GM12878 (cell line): ENCODE data around the gene PDE6A. TPM values are rescaled to one million over a fixed set of nuclear protein-coding genes. Genes with fewer than 3 reads are reported as not detected.

Experiments
- ATAC-seq: fragments of 200-7000 bp; cut with Tn5 transposase; 3 replicates; pipeline ENCODE4 v1.9.1; 2020; ENCODE audit warnings: mild to moderate bottlenecking, moderate library complexity
- BruUV-seq: library from RNA; stranded (reverse); fragments of 400-500 nt; replicated peaks from 2 replicates; lab custom pipeline; 2021; lab: Mats Ljungman, UMichigan
- CTCF ChIA-PET: fragments of 300-600 bp; sonication (Branson Sonifier 250); formaldehyde crosslinking; extraction: SDS; loops from one replicate; lab custom pipeline; 2021; ENCODE audit warnings: inconsistent platforms; lab: Yijun Ruan, JAX
- POLR2A ChIA-PET: fragments of 350-600 bp; formaldehyde crosslinking; extraction: SDS; loops from one replicate; lab custom pipeline; 2021; ENCODE audit warnings: inconsistent platforms; lab: Charles Lee
- RAD21 ChIA-PET: fragments of 300-600 bp; sonication (Branson Sonifier 250); formaldehyde crosslinking; loops from one replicate; lab custom pipeline; 2023; ENCODE audit warnings: antibody characterized with exemption; ENCODE audit not compliant: unreplicated experiment; lab: Charles Lee
- SMC1A ChIA-PET: fragments of 300-600 bp; sonication (Branson Sonifier 250); formaldehyde crosslinking; loops from one replicate; lab custom pipeline; 2023; ENCODE audit not compliant: unreplicated experiment, uncharacterized antibody; lab: Charles Lee
- DNase-seq: peaks from one replicate; pipeline ENCODE4 v3.0.0-alpha.2; 2011; ENCODE audit warnings: low read depth, low spot score
- FAIRE-seq: peaks from 3 replicates; lab custom pipeline; 2011; peaks lifted over from hg19 to GRCh38; lab: Jason Lieb, UNC
- H2AFZ ChIP-seq: 2 replicates; pipeline ENCODE4 v1.6.0; 2011; ENCODE audit warnings: low read depth, low read length, control low read depth; ENCODE audit not compliant: control insufficient read depth
- H3K27ac ChIP-seq: 2 replicates; pipeline ENCODE4 v1.5.1; 2011; ENCODE audit warnings: control low read depth; ENCODE audit not compliant: control insufficient read depth, insufficient read depth
- H3K27me3 ChIP-seq, 2 experiments: replicated peaks in 1 of 2; 2 replicates each; pipeline versions ENCODE4 v1.6.0 to v1.6.1; 2011; ENCODE audit warnings: low read length in 1 of 2; ENCODE audit not compliant: control insufficient read depth in 2 of 2, insufficient read depth in 2 of 2
- H3K36me3 ChIP-seq, 2 experiments: 2 replicates each; pipeline ENCODE4 v1.5.1; 2011; ENCODE audit warnings: low read length in 1 of 2; ENCODE audit not compliant: control insufficient read depth in 2 of 2, insufficient read depth in 2 of 2
- H3K4me1 ChIP-seq: 2 replicates; pipeline ENCODE4 v1.6.1; 2011; ENCODE audit warnings: mild to moderate bottlenecking, low read length, moderate library complexity, mixed read lengths; ENCODE audit not compliant: control insufficient read depth, insufficient read depth
- H3K4me2 ChIP-seq: 2 replicates; pipeline ENCODE4 v1.6.0; 2011; ENCODE audit warnings: control low read depth; ENCODE audit not compliant: control insufficient read depth, insufficient read depth
- H3K4me3 ChIP-seq: fragments of 200-600 bp; sonication (generic); 2 replicates; pipeline ENCODE4 v1.5.1; 2016
- H3K79me2 ChIP-seq: 2 replicates; pipeline ENCODE4 v1.6.0; 2011; ENCODE audit warnings: low read length; ENCODE audit not compliant: control insufficient read depth, insufficient read depth
- H3K9ac ChIP-seq: 2 replicates; pipeline ENCODE4 v1.8.0; 2011; ENCODE audit warnings: low read length, control low read depth, mixed read lengths; ENCODE audit not compliant: control insufficient read depth, insufficient read depth
- H3K9me3 ChIP-seq: replicated peaks from 3 replicates; pipeline ENCODE4 v1.5.1; 2011; ENCODE audit warnings: mild to moderate bottlenecking, low read length; ENCODE audit not compliant: control insufficient read depth, insufficient read depth
- H4K20me1 ChIP-seq: 2 replicates; pipeline ENCODE4 v1.6.0; 2011; ENCODE audit not compliant: control insufficient read depth, insufficient read depth
- BACH1 ChIP-seq: fragments of 450-650 bp; IDR thresholded peaks from 2 replicates; pipeline ENCODE4 v1.6.1; 2017; ENCODE audit warnings: mild to moderate bottlenecking, borderline replicate concordance
- BHLHE40 ChIP-seq, 2 experiments: fragments of 450-650 bp in 1 of 2; IDR thresholded peaks; 2 replicates each; pipeline ENCODE4 v1.6.1; 2011 to 2017; ENCODE audit warnings: low read depth in 2 of 2, borderline replicate concordance in 1 of 2, improper control_type of control experiment in 1 of 2, low read length in 1 of 2, mild to moderate bottlenecking in 1 of 2
- BRCA1 ChIP-seq: IDR thresholded peaks from 2 replicates; pipeline ENCODE4 v1.6.1; 2011; ENCODE audit warnings: low read depth, low read length, improper control_type of control experiment
- CHD1 ChIP-seq: IDR thresholded peaks from 2 replicates; pipeline ENCODE4 v1.6.1; 2012; ENCODE audit warnings: low read depth, low read length, improper control_type of control experiment
- EP300 ChIP-seq, 2 experiments: fragments of 150-350 bp in 1 of 2; IDR thresholded peaks; 2 replicates each; pipeline ENCODE4 v1.6.1; 2011 to 2012; ENCODE audit warnings: low read depth in 2 of 2, low read length in 2 of 2, borderline replicate concordance in 1 of 2, improper control_type of control experiment in 1 of 2, inconsistent platforms in 1 of 2; ENCODE audit not compliant: control insufficient read depth in 1 of 2
- GABPA ChIP-seq: IDR thresholded peaks from 2 replicates; pipeline ENCODE4 v1.6.1; 2014; ENCODE audit warnings: antibody characterized with exemption, low read depth, mild to moderate bottlenecking, inconsistent platforms
- IRF4 ChIP-seq: IDR thresholded peaks from 2 replicates; pipeline ENCODE4 v1.6.1; 2011; ENCODE audit warnings: low read depth, low read length
- KAT2A ChIP-seq: conservative IDR thresholded peaks from 2 replicates; pipeline ENCODE4 v1.6.1; 2011; ENCODE audit warnings: low read depth, low read length; ENCODE audit not compliant: control insufficient read depth
- NR2F1 ChIP-seq: fragments of 450-650 bp; conservative IDR thresholded peaks from 2 replicates; pipeline ENCODE4 v1.6.1; 2017; ENCODE audit warnings: mild to moderate bottlenecking
- PAX5 ChIP-seq: IDR thresholded peaks from 2 replicates; pipeline ENCODE4 v1.6.1; 2011; ENCODE audit warnings: low read depth, low read length, borderline replicate concordance
- STAT1 ChIP-seq: fragments of 450-650 bp; conservative IDR thresholded peaks from 2 replicates; pipeline ENCODE4 v1.6.1; 2014; ENCODE audit warnings: antibody characterized with exemption, mild to moderate bottlenecking
- TCF12 ChIP-seq: IDR thresholded peaks from 2 replicates; pipeline ENCODE4 v1.6.1; 2011; ENCODE audit warnings: low read depth, mild to moderate bottlenecking, low read length
- WGBS: methylation state at CpG from one replicate; pipeline ENCODE4 v1.1.6; 2016; ENCODE audit warnings: low lambda C conversion rate; ENCODE audit not compliant: insufficient replicate concordance, insufficient coverage; ENCODE audit errors: missing lambda C conversion rate; 5-methylcytosine and 5-hydroxymethylcytosine counted together
- in situ Hi-C: fragments of 300-500 bp; cut with MboI; formaldehyde crosslinking; loops from 9 replicates; pipeline ENCODE4 v1.14.3; 2018; ENCODE audit warnings: mixed read lengths
- intact Hi-C: fragments of 100-400 bp; cut with micrococcal nuclease; formaldehyde crosslinking; loops from one replicate; pipeline ENCODE4 v1.14.2; 2022; ENCODE audit not compliant: unreplicated experiment
- polyA plus RNA-seq, 11 experiments: library from polyadenylated mRNA; depleted of rRNA in 4 of 11; unstranded in 6 of 11; stranded (reverse) in 5 of 11; fragments of >200 nt; fragmentation: Nextera tagmentation in 4 of 11; fragmentation: Illumina TruSeq in 1 of 11; extraction: Ambion mirVana in 4 of 11; extraction: Trizol in 1 of 11; gene quantifications; 1 replicate in 1 of 11; 2 replicates in 10 of 11; pipeline versions ENCODE4 v1.2.1 to v1.2.3, GENCODE V29; 2011 to 2016; ENCODE audit warnings: inconsistent platforms in 2 of 11, missing spikeins in 2 of 11, low read depth in 1 of 11
- total RNA-seq, 4 experiments: library from RNA; depleted of rRNA in 3 of 4; stranded (reverse); fragments of >200 nt in 3 of 4; fragmentation: Illumina TruSeq in 1 of 4; extraction: Trizol in 1 of 4; gene quantifications; 2 replicates each; pipeline versions ENCODE4 v1.2.1 to v1.2.3, GENCODE V29; 2013 to 2021
- TF ChIP-seq, protein P1 (sequence below): IDR thresholded peaks from 2 replicates; pipeline ENCODE4 v1.6.1; 2011; ENCODE audit warnings: low read depth, mild to moderate bottlenecking, low read length, moderate library complexity, borderline replicate concordance; ENCODE audit errors: extremely low read depth

Gene PDE6A
- total and polyA plus RNA-seq, 10 of the 15 experiments (the other 5 are each of a cell fraction or from before 2014, with no cell fraction given): 0.05 to 0.26 TPM; not detected in 8

DNA sequence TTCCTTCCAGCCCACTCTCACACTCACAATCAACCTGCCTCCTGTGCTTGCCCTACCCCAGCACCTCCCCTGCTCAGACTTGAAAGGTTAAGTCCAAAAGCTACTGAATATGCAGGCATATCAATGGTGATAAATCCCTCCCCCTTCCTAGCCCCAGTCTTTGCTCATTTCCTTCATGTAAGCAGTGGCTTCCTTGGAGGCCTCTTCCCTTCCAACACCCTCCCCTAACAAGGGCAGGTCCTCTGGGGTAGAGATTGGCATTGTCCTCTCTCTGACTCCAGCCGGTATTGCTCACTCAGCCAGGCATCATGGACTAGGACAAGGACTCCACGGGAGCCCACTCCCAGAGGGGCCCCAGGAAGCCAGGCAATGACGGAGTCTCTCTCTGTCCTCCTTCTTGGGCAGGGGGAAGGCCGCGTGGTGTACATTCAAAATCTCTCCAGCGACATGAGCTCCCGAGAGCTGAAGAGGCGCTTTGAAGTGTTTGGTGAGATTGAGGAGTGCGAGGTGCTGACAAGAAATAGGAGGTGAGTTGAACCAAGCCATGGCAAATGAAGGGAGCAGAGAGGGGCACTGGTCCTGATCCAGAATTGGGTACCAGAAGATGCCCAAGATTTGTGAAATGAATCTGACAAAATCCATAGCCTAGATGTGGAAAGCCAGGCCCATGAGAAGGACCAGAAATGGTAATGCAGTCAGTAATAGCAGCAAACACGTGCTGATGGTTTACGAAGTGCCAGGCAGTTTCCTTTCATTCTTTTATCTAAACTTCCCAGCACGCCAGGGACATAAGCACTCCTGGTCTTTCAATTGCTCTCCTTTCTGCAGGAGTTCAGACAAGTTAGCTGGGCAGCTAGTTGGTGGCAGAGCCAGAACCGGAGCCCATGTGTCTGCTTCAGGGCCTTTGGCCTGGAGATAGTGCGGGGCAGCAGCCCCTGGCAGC lies 102.5 kb downstream of the PDE6A start:
- in situ Hi-C loops: no loop called here
- no peaks in the 10 kb centered on the region for H3K9me3 ChIP-seq
- WGBS: 97% methylated on average over 14 of the region's 14 CpGs
- no peak for TF ChIP-seq IRF4
- TF ChIP-seq STAT1: no peak
- TF ChIP-seq BHLHE40 (IDR thresholded peaks at IDR 0.05; ENCODE audit: borderline replicate concordance in 1 of 2, low read depth in 2 of 2, low read length in 1 of 2): no peak
- TF ChIP-seq TCF12: no peak
- no peak for TF ChIP-seq KAT2A
- no peak for TF ChIP-seq EP300 (IDR thresholded peaks at IDR 0.05; ENCODE audit: borderline replicate concordance in 1 of 2, control insufficient read depth in 1 of 2, low read depth in 2 of 2, low read length in 2 of 2)
- no peak for TF ChIP-seq CHD1
- TF ChIP-seq BRCA1: no peak
- no peak for TF ChIP-seq GABPA
- TF ChIP-seq, protein P1, sequence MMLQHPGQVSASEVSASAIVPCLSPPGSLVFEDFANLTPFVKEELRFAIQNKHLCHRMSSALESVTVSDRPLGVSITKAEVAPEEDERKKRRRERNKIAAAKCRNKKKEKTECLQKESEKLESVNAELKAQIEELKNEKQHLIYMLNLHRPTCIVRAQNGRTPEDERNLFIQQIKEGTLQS: no peak
- no peak for TF ChIP-seq PAX5
- no peak for TF ChIP-seq BACH1
- no peak for TF ChIP-seq NR2F1
- no peaks in the 10 kb centered on the region for H3K4me1 ChIP-seq
- no peak overlapping the region for H2AFZ ChIP-seq
- SMC1A ChIA-PET: interaction anchor here (0.6 to 4.3 kb wide), 3 partner anchors 11 to 175 kb away, joined by 3 to 20 read pairs (median 4); no protein-coding TSS in a partner anchor
- H3K4me3 ChIP-seq: no peak overlapping the region
- intact Hi-C loops: no loop called here
- FAIRE-seq: no peak
- H3K27me3 ChIP-seq: no peaks in the 10 kb centered on the region
- no peak overlapping the region for H3K4me2 ChIP-seq
- peaks cover 3 to 25% of the 10 kb centered on the region in 2 experiments; a peak in 3 of 4 replicates for H3K36me3 ChIP-seq
- no peak for DNase-seq
- RAD21 ChIA-PET: no interaction called here
- POLR2A ChIA-PET: no interaction called here
- ATAC-seq: no peak
- no TSS peak for BruUV-seq
- H4K20me1 ChIP-seq: no peaks in the 10 kb centered on the region
- CTCF ChIA-PET: interaction anchor here (2.1 to 23.0 kb wide), 3 partner anchors 8 to 13 kb away, joined by 4 to 462 read pairs (median 462); no protein-coding TSS in a partner anchor
- no peaks in the 10 kb centered on the region for H3K79me2 ChIP-seq
- H3K27ac ChIP-seq: no peak overlapping the region
- no peak overlapping the region for H3K9ac ChIP-seq
